ENCODE data around the gene EXOSC1. TPM values are rescaled to one million over a fixed set of nuclear protein-coding genes. Genes with fewer than 3 reads are reported as not detected.
"Not testable (repeated sequence)": the region's sequence is repeated elsewhere in the genome, so short reads cannot be mapped to it uniquely, and the experiment has no call there.

Gene EXOSC1
- total RNA-seq, 1 donor from 2014 or later: 43.2 TPM

GRCh38 chr10:97483921-97484320 is 38.1 kb upstream of the EXOSC1 start:
- Histone ChIP-seq H3K27me3 (ENCODE audit: control insufficient read depth, insufficient read depth, low read length) (no peaks in the 10 kb centered on the region), H3K36me3 (ENCODE audit: control insufficient read depth, insufficient read depth, low read length) (no peaks in the 10 kb centered on the region), H3K4me3 (ENCODE audit: low read depth, low read length) (no peak overlapping the region)
- DNase-seq (ENCODE audit: low read depth): no peak
- TF ChIP-seq CTCF (IDR thresholded peaks at IDR 0.05; ENCODE audit: insufficient read depth, low read length, poor library complexity, severe bottlenecking): no peak

- Histone ChIP-seq H3K27me3 (ENCODE audit: control insufficient read depth, insufficient read depth, low read length) (no peaks in the 10 kb centered on the region), H3K36me3 (ENCODE audit: control insufficient read depth, insufficient read depth, low read length) (no peaks in the 10 kb centered on the region), H3K4me3 (ENCODE audit: low read depth, low read length) (no peak overlapping the region)
- TF ChIP-seq CTCF (IDR thresholded peaks at IDR 0.05; ENCODE audit: insufficient read depth, low read length, poor library complexity, severe bottlenecking): no peak
- DNase-seq (ENCODE audit: low read depth): no peak
These were observed 37.7 kb upstream of the EXOSC1 start for GRCh38 chr10:97483506-97483905.

GRCh38 chr10:97482381-97482780 is 36.6 kb upstream of the EXOSC1 start:
- no peaks in the 10 kb centered on the region for H3K27me3 ChIP-seq (ENCODE audit: control insufficient read depth, insufficient read depth, low read length)
- no peaks in the 10 kb centered on the region for H3K36me3 ChIP-seq (ENCODE audit: control insufficient read depth, insufficient read depth, low read length)
- H3K4me3 ChIP-seq (ENCODE audit: low read depth, low read length): no peak overlapping the region
- no peak for DNase-seq (ENCODE audit: low read depth)
- TF ChIP-seq CTCF (IDR thresholded peaks at IDR 0.05; ENCODE audit: insufficient read depth, low read length, poor library complexity, severe bottlenecking): no peak

GRCh38 chr10:97481071-97481470 is 35.3 kb upstream of the EXOSC1 start:
- no peak for DNase-seq (ENCODE audit: low read depth)
- no peak for TF ChIP-seq CTCF (IDR thresholded peaks at IDR 0.05; ENCODE audit: insufficient read depth, low read length, poor library complexity, severe bottlenecking)
- H3K36me3 ChIP-seq (ENCODE audit: control insufficient read depth, insufficient read depth, low read length): no peaks in the 10 kb centered on the region
- no peaks in the 10 kb centered on the region for H3K27me3 ChIP-seq (ENCODE audit: control insufficient read depth, insufficient read depth, low read length)
- H3K4me3 ChIP-seq (ENCODE audit: low read depth, low read length): no peak overlapping the region

DNA sequence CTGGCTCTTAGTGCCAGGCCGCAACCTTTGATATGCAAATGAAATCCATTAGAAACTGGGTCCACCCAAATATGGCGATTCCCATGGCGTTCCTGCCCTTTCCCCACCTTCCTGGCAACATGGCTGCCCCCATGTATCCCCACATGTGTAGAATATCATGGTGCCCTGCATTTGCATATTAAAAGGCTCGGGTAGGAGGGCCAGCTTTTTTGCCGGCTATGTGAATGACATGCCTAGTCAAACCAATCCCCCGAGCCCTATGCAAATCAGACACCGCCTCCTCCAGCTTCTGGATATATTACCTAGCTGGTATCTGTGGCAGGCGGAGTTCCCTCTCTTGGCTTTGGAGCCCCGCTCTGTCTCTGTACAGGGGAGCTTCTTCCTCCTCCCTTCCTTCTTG is 34.1 kb upstream of the EXOSC1 start:
- H3K36me3 ChIP-seq (ENCODE audit: control insufficient read depth, insufficient read depth, low read length): no peaks in the 10 kb centered on the region
- no peak for DNase-seq (ENCODE audit: low read depth)
- no peak overlapping the region for H3K4me3 ChIP-seq (ENCODE audit: low read depth, low read length)
- H3K27me3 ChIP-seq (ENCODE audit: control insufficient read depth, insufficient read depth, low read length): no peaks in the 10 kb centered on the region
- no peak for TF ChIP-seq CTCF (IDR thresholded peaks at IDR 0.05; ENCODE audit: insufficient read depth, low read length, poor library complexity, severe bottlenecking)

DNA sequence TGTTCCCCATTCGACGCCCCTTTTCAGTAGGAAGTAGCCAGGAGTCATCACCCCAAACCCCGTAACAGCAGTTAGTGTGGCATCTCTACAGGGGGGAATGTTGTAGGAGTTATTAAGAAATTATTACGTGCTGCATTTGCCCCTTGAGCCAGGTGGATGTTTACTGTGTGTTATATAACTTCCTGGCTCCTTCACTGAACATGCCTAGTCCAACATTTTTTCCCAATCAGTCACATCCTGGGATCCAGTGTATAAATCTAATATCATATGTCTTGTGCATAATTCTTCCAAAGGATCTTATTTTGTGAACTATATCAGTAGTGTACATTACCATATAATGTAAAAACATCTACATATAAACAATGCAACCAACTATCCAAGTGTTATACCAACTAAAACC is 33.6 kb upstream of the EXOSC1 start:
- H3K27me3 ChIP-seq (ENCODE audit: control insufficient read depth, insufficient read depth, low read length); H3K36me3 ChIP-seq (ENCODE audit: control insufficient read depth, insufficient read depth, low read length); H3K4me3 ChIP-seq (ENCODE audit: low read depth, low read length); DNase-seq (ENCODE audit: low read depth): not testable (repeated sequence)

Measured in kidney epithelial cell (primary cell).